GM21423 (cell line): Measurements from ENCODE around the gene INSC.
A peak's percentile ranks its signal among the peaks of the same experiment; 100 is the strongest.

Experiments
- ATAC-seq: cut with Tn5 transposase; IDR thresholded peaks from one replicate; pipeline ENCODE4 v1.9.1; 2021; ENCODE audit warnings: mild to moderate bottlenecking, moderate library complexity; ENCODE audit not compliant: unreplicated experiment

INSC gene

DNA sequence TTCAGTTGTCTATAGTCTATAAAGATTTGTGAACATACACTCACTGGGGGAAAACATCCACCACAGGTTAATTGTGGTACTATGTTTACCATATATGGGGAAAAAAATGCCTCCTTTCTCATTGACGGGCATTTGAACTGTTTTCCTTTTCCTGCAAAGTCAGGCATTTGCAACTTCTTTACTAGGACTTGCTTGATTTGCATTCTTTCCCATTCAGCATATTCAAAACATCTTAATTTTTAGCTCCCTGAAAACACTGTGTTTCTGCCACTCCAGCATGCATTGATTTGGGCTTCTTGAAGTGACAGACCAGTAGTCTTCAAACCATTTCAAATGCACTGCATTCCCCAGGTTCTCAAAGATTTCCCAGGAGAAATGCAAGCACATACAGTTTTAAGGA, 67.6 kb downstream of the INSC start:
- ATAC-seq, result no peak

GRCh38 chr11:15185021-15185420, 70.3 kb downstream of the INSC start:
- ATAC-seq, result no peak

- ATAC-seq, result no peak
Observed at GRCh38 chr11:15186146-15186545, 71.4 kb downstream of the INSC start.

GRCh38 chr11:15189189-15189588, 74.5 kb downstream of the INSC start:
- no peak for ATAC-seq

DNA sequence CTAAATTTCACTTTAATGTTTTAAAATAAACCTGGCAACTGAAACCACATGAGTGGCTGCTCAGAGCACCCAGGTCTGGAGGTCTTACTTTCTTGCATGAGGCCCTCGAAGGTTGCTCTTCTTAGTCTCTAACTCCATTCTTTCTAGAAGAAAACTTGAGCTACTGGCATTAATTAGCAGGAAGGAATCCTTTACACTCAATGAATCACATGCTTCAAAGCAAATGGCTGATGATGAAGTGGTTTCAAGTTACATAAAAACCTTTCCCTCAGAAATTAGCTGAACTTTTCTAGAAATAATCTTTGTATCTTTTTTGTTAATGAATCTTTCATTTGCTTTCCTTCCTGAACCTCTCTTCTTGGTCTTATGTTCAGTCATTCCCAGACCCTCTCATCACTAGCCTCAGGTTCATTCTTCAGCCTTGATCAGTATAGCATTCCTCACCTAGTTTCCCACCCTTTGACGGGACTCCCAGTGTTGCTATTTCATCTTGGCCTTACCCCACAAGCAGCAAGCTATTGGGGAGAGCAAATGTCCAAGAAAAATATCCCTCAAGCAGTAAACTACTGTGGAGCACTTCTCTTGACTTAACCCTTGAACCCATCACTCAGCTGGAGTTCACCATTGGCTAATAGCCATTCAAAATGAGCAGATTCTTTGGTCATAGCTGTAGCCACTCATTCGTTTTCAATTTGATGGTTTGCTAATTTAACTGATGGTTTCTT, 75.1 kb downstream of the INSC start:
- ATAC-seq, result no peak

DNA sequence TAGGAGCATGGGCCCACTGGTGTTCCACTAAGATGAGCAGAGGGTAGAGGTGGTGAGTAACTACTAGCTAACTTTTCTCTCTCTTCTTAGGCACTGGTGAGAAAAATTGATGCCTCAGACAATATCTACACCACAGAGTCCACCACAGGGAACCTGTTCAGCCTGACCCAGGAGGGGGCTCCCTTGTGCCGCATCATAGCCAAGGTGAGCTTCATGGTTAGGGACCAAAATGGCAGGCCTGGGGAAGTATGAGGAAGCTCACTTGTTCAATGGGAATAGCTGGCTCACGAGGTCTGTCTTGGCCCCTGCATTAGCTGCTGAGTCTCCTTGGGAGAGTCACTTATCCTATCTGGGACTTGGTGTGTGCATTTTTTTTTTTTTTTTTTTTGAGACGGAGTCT, 75.9 kb downstream of the INSC start:
- no peak for ATAC-seq

DNA sequence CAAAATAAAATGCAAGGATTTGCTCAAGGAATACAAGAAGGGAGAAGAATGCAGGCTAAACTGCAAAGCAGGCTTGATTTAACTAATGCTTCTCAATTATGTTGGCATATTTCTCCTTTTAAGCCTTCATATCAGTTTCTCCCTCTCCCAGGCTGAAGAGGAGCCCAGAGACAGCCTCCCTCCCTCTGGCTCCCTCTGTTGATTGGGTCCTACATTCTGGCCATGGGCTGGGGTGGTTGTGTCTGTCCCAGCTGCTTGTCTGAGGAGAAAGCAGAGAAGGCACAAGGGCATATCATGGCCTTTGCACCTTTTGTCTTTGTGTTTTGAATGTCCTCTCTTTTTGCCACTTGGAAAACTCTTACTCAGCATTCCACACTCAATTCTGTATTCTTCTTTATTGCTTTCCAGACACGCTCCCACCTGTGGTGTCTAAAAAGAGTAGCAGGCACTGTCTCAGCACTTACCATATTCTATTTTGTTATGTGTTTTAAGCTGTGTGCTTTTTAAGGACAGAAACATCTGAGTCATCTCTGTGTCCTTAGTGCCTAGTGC, 77.4 kb downstream of the INSC start:
- no peak for ATAC-seq

GRCh38 chr11:15194671-15195415, 80.1 kb downstream of the INSC start:
- peak; percentile 53 for ATAC-seq

- ATAC-seq, result no peak
Observed at GRCh38 chr11:15195454-15196200, 80.9 kb downstream of the INSC start.

- no peak for ATAC-seq
Observed at GRCh38 chr11:15196704-15197103, 82.0 kb downstream of the INSC start.

- no peak for ATAC-seq
Observed at GRCh38 chr11:15197696-15198095, 83.0 kb downstream of the INSC start.

DNA sequence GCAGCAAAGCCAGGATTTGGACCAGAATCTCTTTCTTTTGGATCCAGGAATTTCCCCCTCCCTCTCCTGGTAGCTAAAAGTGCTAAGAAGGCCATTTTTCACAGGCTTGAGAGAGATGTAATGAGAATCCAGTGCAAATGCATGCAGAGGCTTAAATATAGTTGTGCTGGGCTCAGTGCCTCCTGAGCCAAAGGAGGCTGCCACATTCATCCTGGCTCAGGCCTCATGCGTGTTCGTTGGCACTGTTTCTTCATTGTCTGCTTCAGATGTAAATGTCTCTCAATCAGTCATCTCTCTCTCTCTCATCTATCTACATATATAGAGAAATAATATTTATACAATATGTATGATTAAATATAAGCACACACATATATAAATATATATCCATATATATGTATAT, 83.6 kb downstream of the INSC start:
- no peak for ATAC-seq

GRCh38 chr11:15199693-15200092, 85.0 kb downstream of the INSC start:
- ATAC-seq, result no peak

GRCh38 chr11:15200696-15201095, 86.0 kb downstream of the INSC start:
- ATAC-seq, result no peak

GRCh38 chr11:15201586-15201985, 86.9 kb downstream of the INSC start:
- ATAC-seq, result no peak

DNA sequence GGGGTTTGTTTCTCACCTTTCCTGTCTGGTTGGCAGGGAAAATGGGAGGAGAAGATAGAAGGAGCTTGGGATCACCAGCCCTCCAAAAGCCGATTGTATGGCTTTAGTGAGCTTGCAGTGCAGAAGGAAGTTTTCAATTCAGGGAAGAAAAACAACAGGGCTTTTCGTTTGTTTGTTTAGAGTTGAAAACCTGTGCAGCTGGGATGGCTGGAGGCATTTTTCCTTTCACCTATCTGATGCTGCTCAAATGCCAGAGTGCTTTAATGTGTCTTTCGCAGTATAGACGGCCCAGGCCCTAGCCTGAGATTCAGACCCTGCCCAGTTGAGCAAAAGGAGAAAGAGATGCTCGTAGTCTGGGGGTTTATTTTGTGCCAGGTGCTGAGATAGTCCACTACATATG, 87.9 kb downstream of the INSC start:
- no peak for ATAC-seq

DNA sequence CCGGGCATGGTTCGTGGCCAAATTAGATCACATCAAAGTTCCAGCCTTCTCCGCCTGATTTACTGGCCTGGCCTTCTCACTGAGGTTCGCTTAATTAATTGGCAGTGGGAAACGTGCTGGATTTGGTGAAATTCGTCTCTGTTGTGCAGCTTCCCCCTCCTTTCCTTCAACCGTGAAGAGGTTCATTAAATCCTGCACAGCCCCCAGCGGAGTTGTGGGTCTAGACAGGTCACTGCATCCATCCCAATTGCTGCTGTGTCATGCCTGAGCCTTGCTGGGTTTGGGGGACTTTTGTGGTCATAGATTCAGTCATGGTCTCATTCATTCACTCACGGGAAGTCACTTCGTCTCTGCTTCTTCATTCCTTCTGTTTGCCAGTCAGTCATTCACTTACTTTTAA, 90.0 kb downstream of the INSC start:
- ATAC-seq, result no peak

DNA sequence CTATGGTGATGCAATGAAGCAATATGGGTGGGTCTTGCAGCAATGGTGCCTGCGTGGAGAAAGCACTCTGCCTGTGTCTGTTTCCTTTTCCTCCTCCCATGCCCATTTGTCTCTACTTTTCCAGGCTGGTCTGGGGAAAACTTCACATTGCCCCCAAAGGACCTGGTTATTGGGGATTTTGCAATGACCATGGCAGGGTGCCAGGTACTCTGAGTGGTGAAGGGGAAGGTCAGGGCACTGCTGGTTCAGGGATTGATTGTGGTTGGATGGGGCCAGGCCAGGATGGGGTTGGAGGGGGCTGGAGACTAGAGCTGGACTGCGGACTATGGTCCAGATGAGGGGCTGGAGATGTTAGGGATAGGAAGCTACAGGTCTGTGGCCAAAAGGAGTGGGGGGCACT, 92.1 kb downstream of the INSC start:
- ATAC-seq, result no peak

DNA sequence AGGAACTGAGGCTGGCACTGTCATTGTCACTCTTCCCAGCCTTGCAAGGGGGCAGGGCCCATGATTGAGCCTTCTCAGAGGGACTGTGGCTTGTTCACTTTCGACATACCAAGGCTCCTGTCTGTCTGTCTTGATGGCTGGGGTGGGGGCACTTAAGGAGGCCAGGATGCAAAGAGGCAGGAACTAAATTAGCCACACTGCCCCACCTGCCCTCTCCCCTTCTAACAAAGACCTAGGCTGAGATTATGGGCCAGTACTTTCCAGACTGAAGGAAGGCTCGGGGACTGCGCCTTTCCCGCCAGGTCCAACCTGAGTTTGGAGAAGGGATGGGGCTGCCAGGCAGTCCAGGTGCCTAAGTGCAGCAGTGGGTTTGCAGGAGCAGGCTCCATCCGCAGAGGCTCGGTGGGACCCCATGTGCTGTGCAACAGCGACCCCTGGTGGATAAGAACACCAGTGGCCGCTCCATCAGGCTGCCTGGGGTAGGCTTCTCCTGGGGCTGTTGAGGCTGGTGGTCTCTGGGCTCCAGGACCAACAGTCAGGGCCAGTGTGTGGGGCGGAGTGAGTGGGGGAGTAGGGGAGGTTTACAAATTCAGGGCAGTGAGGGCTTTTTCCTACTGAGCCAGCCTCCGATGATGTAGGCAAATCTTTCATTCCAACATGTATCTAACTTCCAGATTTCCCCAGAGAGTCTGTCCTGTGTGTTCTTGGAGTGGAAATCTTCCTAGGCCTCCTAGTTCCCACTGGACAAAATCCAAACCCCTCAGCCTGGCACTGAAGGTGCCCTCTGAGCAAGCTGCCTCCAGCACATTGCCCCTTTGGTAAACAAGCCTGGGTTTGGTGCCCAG, 93.9 kb downstream of the INSC start:
- peak; percentile 91 for ATAC-seq

DNA sequence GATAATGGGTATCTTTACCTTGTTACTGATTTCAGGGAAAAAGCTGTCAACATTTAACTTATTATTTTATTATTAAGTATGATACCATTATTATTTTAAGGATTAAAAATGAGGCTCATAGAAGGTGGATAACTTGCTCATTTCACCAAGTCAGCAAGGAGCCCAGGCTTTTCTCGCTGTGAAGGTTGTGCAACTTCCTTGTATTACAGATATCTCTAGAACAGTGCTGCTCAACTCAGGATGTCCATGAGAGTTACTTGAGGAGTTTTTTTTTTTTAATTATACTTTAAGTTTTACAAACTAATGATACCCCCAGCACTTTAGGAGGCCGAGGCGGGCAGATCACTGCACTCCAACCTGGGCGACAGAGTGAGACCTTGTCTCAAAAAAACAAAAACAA, 98.2 kb downstream of the INSC start:
- no peak for ATAC-seq
